Skeletal muscle cell (primary cell): ENCODE measurements around the gene KRTAP5-10.
"Not testable (repeated sequence)": the region's sequence is repeated elsewhere in the genome, so short reads cannot be mapped to it uniquely, and the experiment has no call there.

Source experiments
- DNase-seq: peaks from one replicate; pipeline ENCODE4 v3.0.0-alpha.2; 2010; ENCODE audit warnings: low read depth
- H3K4me3 ChIP-seq: 2 replicates; pipeline ENCODE4 v1.5.1; 2011; ENCODE audit warnings: low read depth, mild to moderate bottlenecking, control low read depth, low read length, moderate library complexity

KRTAP5-10 gene

GRCh38 chr11:71565263-71565662 lies at the start of gene KRTAP5-10:
Gene KRTAP5-10, plus strand, starts transcription at chr11:71565563. Its CDS starts 25 bp downstream, at chr11:71565588.
- DNase-seq, result no peak
- no peak within 1 kb of the TSS for H3K4me3 ChIP-seq

DNA sequence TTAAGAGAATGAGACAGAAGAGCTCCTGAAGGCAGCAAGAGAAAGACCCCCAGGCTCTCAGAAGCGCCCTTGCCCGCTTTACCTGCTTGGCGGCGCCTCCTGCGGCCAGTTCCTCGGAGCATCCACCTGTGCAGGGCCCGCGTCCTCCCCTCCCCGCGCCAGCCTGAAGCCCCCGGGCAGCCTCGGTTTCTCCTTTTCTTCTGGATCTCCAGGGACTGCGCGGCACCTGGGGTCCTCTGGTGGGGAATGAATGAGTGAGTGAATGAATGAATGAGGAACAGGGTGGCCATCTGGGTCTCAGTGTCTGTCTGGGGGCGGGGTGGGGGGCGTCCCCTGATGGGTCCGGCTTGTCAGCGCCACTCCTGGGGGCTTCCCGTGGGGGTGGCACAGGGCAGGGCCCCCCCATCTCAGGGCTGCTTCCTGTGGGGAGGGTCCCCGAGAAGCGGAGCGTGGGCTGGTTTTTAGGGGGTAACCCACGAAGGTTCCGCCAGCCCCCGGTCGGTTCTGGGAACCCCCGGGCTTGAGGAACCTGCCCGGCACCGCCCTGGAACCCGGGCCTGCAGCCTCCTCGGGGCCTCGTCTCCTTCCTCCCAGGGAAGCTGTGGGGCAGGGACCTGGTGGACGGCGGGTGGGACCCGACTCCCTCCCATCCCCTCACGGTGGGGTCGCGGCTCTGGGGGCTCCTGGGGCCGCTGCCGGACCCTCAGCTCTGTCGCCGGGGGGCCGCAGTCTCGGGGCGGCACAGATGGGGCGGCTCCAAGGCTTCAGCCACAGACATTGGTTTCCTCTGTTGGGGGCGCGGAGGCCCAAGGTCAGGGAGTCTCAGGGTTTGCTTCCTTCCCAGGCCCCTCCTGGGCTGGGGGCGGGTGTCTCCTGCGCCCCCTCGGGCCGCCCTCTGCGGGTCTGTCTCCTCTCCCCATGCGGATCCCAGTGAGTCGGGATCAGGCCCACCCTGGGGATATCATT lies 46.6 kb upstream of the KRTAP5-10 start:
- no peak for DNase-seq
- no peak overlapping the region for H3K4me3 ChIP-seq

DNA sequence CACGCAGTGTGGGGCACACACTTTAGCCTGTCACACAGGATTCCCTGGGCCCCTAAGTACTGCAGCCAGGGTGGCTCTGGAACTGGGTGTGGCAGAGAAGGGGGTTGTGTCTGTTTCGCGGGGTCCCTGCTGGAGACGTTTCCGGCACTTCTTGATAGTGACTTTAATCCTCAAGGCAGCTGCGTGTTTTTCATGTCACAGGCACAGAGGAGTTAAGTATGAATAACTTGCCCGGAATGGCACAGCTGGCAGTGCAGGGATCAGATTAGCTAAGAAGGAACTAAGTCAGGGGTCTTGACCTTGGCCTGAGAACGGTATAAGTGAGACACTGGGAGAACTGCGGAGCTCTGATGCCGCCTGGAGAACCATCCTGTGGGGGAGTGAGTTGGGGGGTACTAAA lies 45.8 kb upstream of the KRTAP5-10 start:
- no peak overlapping the region for H3K4me3 ChIP-seq
- DNase-seq, result no peak

GRCh38 chr11:71525188-71525937 lies 40.0 kb upstream of the KRTAP5-10 start:
- no peak overlapping the region for H3K4me3 ChIP-seq
- no peak for DNase-seq

GRCh38 chr11:71525938-71526495 lies 39.3 kb upstream of the KRTAP5-10 start:
- no peak overlapping the region for H3K4me3 ChIP-seq
- DNase-seq, result no peak

DNA sequence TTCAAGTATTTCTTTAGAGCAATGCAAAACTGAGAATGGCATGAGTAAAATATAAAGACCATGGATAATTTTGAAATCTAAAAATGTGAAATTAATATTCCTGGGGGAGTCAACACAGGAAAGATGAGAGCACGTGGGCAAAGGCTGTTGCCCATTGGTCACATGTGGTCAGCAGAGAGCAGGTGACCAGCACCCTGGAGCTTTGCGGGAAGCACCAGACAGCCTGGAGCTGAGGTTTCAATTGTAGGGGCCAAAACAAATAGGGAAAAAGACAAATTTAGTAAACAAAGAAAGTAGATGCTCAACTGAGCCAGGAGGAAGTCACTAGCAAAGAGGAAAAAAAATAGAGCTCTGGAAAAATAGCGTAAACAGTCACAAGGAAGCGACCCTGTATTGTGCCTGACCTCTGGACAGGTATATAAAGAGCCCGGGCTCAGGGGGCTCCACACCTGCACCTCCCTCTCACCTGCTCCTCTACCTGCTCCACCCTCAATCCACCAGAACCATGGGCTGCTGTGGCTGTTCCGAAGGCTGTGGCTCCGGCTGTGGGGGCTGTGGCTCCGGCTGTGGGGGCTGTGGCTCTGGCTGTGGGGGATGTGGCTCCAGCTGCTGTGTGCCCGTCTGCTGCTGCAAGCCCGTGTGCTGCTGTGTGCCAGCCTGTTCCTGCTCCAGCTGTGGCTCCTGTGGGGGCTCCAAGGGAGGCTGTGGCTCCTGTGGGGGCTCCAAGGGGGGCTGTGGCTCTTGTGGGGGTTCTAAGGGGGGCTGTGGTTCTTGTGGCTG lies 38.4 kb upstream of the KRTAP5-10 start, which contains the start of gene KRTAP5-7:
Gene KRTAP5-7 (plus strand): TSS at position 472 of the 780 bp plus-strand sequence. CDS start 34 bp downstream, at position 506.
- not testable (repeated sequence) for DNase-seq, H3K4me3 ChIP-seq

GRCh38 chr11:71527576-71528210 lies 37.7 kb upstream of the KRTAP5-10 start:
- H3K4me3 ChIP-seq, result no peak overlapping the region
- DNase-seq, result no peak

DNA sequence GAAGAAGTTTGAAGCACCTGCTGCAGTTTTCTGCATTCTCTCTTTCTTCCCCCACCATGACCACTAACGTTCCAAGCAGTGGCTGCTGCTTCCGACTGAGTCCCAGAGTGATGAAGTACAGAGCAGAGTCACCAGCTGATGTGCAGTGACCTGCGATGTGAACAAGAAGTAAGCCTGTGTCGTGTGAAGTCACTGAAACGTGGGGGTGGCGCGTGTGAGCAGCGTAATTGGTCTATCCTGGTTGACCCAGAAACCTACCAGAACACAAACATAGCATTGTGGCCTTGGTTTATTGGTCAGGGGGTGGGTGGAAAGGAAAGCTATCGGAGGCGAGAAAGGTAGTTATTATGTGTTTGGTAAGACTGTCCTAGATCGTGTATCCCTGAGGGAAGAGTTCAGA lies 34.8 kb upstream of the KRTAP5-10 start:
- DNase-seq, result no peak
- no peak overlapping the region for H3K4me3 ChIP-seq

GRCh38 chr11:71532036-71532610 lies 33.2 kb upstream of the KRTAP5-10 start:
- H3K4me3 ChIP-seq, result no peak overlapping the region
- no peak for DNase-seq

DNA sequence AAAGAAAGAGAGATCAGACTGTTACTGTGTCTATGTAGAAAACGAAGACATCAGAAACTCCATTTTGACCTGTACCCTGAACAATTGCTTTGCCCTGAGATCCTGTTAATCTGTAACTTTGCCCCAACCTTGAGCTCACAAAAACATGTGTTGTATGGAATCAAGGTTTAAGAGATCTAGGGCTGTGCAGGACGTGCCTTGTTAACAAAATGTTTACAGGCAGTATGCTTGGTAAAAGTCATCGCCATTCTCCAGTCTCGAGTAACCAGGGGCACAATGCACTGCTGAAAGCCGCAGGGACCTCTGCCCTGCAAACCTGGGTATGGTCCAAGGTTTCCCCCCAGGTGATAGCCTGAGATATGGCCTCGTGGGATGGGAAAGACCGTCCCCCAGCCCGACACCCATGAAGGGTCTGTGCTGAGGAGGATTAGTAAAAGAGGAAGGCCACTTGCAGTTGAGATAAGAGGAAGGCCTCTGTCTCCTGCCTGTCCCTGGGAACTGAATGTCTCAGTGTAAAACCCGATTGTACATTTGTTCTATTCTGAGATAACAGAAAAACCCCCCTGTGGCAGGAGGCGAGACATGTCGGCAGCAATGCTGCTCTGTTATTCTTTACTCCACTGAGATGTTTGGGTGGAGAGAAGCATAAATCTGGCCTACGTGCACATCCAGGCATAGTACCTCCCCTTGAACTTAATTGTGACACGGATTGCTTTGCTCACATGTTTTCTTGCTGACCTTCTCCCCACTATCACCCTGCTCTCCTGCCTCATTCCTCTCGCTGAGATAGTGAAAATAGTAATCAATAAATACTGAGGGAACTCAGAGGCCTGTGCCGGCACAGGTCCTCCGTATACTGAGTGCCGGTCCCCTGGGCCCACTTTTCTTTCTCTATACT lies 30.4 kb upstream of the KRTAP5-10 start:
- DNase-seq, H3K4me3 ChIP-seq: not testable (repeated sequence)

- no peak for DNase-seq
- no peak overlapping the region for H3K4me3 ChIP-seq
These were observed 29.5 kb upstream of the KRTAP5-10 start for GRCh38 chr11:71535825-71536224.

- no peak for DNase-seq
- no peak overlapping the region for H3K4me3 ChIP-seq
These were observed 27.8 kb upstream of the KRTAP5-10 start for GRCh38 chr11:71537537-71537936.

GRCh38 chr11:71537977-71538665 lies 27.2 kb upstream of the KRTAP5-10 start, which contains the start of gene KRTAP5-8:
Gene KRTAP5-8, plus strand, starts transcription at chr11:71538025. Its CDS starts 31 bp downstream, at chr11:71538056.
- DNase-seq, H3K4me3 ChIP-seq: not testable (repeated sequence)

- no peak overlapping the region for H3K4me3 ChIP-seq
- DNase-seq, result no peak
These were observed 26.7 kb upstream of the KRTAP5-10 start for GRCh38 chr11:71538666-71538990.

DNA sequence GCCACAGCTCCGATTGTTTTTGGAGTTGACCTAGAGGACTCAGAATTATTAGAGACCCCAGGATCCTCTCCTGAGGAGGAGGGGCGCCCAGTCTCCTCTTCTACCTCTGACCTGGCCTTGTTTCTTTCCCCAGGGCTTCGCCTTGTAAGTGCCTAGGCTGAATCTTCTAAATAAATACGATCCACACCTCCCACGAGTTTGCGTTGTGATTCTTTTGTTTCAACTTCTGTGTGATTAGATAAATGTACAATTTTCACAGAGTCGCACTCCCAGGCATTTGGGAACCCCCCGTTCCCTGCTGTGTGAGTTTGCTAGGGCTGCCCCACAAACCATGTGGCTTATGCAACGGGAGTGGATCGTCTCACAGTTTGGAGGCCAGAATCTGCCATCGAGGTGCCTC lies 26.3 kb upstream of the KRTAP5-10 start:
- no peak for DNase-seq
- H3K4me3 ChIP-seq, result no peak overlapping the region

DNA sequence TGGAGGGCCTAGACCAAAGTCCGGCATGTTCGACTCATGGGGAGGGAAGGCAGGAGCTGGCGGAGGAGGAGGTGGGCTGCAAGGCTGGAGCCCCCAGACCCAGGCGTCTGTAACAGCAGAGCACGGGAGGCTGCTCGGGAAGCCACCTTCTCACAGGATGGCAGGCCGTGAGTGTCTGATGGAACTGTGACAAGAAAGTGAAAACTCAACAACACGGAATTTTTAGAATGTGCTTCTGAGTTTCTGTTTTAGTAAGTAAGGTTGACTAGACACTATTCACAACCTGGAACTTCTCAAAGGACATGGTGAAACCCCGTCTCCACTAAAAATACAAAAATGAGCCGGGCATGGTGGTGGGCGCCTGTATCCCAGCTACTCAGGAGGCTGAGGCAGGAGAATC lies 25.4 kb upstream of the KRTAP5-10 start:
- H3K4me3 ChIP-seq, DNase-seq: not testable (repeated sequence)
